GM18861 (cell line): ENCODE results near the gene PEMT.

ENCODE experiments used
- ATAC-seq: cut with Tn5 transposase; IDR thresholded peaks from one replicate; pipeline ENCODE4 v1.9.1; 2021; ENCODE audit not compliant: unreplicated experiment

PEMT gene

DNA sequence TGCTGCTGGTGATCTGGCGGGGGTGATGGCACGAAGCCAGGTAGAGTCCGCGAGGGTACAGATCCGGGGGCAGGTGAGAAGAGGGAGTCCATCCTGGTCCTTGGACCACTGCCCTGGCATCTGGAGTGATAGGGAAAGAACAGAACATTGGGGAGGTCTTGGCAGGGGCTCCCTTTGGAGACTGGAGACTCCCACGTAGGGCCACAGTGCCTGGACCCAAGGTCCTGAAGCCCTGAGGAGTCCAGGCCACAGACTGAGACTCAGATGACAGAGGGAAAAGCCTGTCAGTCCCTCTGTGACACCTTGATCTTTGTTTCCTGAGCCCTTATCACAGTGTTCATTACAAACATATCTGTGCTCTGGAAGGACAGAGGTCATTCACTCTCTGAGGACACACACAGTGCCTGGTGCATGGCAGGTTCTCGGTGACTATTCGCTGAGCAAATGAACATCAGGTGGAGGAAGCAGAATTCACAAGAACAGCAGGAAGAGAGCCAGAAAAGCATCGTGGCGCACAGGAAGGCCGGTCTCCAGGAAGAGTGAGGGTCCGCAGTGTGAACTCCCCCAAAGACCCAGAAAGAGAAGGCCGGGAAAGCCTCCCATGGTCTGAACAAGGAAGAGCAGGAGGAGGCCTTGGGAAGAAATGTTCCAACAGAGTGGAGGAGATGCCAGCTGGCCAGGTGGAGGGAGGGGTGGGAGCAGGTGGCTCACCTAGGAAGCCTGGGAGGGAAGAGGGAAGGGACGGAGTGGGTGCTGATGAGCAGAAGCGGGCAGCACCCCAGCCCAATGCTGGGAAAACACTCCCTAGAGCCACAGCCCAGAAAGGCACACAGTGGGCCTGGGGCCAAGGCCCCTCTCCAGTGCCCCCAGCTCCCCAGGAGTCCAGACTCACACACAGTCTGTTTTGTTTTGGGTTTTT is 20.5 kb downstream of the PEMT start:
- ATAC-seq: no peak

DNA sequence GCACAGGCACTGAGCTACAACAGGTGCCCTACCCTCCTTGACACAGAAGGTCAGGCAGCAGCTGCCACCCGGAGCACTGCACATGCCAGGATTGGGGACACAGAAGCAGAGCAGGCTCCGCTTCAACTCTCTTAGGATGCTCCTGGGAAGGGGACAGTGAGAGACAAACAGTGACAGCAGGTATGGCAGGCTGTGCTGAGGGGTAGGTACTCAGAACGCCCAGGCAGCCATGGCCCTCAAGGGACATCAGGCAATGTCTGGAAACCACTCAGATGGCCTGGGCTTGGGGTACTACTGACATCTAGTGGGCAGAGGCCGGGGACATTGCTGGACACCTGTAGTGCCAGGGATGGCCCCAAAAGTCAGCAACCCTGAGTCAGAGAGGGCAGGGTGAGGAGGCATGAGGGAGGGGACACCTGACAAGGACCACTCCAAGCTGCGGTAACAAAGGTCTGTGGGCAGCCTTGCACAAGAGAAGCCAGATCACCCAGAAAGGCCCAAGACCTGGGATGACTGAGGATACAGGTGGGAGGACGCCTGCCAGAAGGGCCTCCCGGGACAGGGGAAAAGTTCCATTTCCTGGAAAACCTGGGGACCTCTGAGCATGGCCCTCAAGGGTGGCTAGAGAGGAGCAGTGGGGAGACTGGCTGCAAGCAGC is 21.2 kb downstream of the PEMT start:
- ATAC-seq: no peak

GRCh38 chr17:17569691-17570090 is 21.8 kb downstream of the PEMT start:
- ATAC-seq: no peak

DNA sequence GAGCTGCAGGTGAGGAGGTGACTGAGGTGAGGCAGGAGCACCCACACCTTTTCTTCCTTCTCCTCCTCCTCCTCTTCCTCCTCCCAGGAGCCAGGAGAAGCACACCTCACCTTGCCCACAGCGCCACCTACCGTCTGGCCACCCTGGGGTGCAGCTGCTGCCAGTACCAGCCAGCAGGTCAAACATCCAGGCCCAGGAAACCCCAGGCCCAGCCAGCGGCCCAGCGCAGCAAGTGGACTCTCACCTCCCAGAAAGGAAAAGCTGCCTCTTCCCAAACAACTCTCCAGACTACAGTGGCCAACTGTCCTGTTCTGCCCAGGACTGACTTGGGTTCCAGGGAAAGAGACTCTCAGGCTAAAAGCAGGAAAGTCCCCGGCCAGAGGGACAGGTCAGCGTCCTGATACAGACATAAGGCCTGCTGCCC is 22.7 kb downstream of the PEMT start:
- no peak for ATAC-seq

DNA sequence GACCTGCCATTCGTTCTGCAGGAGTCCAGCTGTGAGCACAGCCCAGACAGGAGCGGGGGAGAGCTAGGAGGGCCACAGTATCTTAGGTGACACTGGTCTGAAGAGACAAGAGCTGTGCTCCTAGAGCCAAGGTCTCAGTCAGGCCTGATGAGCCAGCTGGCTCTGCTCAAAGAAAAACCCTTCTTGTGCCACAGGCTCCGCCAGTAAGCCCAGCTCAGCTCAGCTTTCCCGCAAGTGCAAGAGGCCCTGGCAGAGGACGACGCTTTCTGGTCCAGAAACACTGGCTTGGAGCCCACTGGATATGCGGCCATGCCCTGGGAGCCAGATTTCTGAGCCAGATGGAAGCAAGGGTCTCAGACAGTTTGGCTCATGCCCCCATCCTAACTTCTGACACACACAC is 23.9 kb downstream of the PEMT start:
- no peak for ATAC-seq

DNA sequence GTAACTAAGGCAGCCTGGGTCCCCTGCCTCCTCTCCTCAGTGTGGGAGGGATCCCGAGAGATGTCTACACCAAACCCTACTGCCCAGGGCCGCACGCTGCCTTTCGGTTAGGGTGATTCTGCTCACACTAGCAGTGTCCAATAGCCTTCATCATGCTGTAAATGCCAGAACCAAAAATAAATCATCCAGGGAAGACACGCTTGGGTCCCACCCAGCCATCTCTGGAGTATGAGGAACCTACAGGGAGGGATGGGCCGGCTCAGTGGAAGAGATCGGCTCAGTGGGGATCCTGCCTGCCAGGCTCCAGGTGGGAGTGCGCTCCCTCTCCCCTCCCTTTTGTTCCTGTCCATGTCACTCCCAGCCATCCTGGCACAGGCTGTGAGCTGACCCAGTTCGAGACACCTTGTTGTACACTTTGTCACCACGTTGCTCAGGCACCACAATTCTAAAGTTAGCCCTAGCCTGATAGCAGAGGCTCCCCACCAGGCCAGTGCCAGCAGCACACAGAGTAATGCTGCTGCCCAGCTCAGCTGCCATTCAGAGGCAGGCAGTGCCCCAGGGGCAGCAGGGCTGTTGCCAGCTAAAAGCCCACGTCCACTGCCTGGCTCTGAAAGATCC is 24.5 kb downstream of the PEMT start:
- no peak for ATAC-seq

DNA sequence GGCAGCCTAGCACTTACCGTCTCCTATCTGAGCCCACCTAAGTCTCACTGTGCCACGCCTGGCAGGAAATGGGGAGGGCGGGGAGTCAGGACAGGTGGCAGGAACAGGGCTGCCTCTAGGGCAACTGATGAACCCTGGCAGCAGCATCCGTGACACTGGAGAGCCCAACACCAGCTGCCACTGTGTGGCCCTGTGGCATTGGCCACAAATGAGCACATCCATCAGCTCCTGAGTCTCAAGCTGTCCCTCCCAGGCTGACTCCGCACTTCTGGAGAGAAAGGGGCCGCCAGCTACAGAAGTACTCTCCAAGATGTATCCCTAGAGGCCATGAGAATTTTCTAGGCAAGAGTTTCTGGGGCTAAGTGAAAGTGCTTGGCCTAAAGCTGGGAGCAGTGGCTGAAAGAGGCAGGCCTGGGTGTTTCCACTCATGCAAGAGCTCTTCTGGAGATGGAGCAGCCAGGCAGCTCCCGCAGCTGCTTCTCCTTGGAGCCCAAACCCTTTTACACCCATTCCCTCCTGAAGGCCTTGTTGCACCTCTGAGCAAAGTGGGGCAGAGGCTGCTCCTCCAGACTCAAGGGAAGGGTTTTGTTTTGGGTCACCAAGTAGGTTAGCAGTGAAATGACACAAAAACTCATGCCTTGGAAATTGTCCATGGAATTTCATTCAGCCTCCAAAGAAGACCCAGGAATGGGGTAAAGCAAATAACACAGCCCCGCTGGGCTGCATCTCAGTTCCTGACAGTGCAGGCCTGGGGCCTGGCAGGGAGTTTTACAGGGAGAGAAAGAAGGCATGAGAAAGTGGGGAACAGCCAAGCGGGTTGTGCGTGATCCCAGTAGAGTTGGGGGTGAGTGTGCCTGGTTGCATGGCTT is 25.8 kb downstream of the PEMT start:
- ATAC-seq: no peak

DNA sequence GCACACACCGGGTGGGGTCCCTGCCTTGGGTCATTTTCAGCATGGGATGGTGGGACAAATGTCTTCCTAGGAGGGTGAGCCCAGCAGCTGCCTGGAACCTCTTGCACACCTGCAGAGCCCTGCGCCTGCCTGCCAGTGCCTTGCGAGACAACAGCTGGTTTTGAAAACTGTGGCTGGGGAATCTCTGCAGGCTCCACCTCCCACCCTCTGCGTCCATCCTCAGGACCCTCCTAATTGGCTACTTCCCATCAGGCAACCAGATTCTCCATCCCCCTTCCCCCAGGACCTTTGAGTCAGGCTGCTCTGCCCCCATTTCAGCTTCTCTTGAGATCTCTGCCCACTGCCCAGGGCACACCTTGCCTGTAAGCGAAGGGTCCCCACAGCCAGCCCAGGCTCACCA is 26.6 kb downstream of the PEMT start:
- no peak for ATAC-seq

- no peak for ATAC-seq
Observed at GRCh38 chr17:17564323-17564722, 27.2 kb downstream of the PEMT start.

GRCh38 chr17:17563530-17563929 is 28.0 kb downstream of the PEMT start:
- no peak for ATAC-seq

DNA sequence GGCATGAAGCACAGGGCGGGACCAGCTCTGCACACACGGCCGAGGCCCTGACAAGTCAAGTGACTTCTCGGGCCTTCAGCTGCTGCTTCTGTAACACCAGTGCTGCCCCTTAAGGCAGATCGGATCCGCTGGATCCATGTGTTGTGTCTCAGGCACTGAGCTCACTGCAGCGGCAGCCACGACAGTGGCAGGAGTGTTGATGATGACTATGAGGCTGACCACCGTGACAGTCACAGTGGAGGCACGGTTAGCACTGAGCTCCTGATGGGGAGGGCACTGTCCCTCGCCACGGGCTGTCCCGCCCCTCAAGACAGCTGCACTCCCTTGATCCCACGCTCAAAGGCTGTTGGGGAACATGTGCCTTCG is 29.4 kb downstream of the PEMT start:
- no peak for ATAC-seq

DNA sequence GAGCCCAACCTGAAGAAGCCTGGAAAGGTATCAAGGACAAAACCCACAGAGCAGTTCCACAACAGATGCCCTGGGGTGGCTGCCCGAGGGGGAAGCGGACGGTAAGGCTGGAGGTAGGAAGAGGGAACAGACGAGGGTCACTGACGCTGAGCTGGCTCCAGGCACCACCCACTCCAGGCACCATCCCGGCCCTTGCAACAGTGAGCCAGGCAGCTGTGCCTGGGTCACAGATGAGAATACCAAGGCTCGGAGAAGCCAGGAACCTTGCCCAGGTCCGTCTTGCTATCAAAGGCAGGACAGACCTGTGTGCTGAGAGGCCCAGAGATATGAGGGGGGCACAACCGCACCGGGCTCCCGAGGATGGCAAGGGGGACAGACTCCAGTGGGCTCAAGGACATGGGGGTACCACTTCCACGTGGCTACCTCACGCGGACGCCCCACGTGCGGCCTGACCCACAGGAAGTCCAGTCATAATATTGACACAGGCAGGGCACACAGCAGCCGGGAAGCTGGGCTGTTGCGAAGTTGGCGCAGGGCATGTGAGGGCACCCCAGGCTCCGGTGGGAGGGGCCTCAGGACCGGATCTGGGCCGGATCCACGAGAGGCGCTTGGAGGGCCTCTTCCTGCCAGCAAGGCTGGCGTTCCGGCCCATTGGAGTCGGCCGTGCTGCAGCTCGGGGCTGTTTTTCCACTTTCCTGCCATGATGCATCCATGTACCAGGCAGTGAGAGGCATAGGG is 29.9 kb downstream of the PEMT start:
- no peak for ATAC-seq

DNA sequence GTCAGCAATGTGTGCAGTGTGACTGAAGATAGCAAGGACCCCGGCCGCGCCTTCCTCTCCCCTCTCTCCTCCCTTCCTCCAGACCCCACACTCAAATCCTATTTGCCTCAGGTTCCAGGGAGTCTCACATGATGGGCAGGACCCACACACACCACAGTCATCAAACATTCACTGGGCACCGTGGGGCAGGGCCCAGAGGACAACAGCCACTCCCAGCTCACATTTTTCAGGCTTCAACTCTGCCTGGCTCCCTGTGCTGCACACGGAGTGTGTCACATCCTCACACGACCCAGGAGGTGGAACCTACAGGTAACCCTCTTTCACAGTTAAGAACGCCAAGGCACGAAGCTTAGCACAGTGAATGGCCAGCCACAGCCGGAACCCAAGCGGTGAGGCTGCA is 30.5 kb downstream of the PEMT start:
- ATAC-seq: no peak

DNA sequence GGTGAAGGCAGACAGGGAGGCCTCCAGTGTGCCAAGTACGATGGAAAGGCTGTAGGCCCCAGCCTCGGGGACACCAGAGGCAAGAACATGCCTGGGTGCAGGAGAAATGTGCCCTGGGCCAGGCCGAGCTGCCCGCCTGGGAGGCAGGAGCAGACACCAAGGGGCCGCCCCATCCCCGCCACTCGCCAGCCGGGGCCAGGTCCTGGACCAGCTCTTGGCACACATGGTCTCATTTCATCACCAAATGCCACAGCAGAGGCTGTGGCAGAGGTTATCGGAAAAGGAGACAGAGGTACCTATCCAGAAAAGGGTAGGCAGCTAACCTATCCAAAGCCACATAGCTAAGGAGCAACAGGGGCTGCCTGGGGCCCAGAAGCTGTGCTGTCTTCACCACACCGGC is 31.3 kb downstream of the PEMT start:
- no peak for ATAC-seq

GRCh38 chr17:17559164-17559563 is 32.3 kb downstream of the PEMT start:
- ATAC-seq: no peak

GRCh38 chr17:17558431-17558830 is 33.1 kb downstream of the PEMT start:
- ATAC-seq: no peak

- no peak for ATAC-seq
Observed at GRCh38 chr17:17557796-17558195, 33.7 kb downstream of the PEMT start.

DNA sequence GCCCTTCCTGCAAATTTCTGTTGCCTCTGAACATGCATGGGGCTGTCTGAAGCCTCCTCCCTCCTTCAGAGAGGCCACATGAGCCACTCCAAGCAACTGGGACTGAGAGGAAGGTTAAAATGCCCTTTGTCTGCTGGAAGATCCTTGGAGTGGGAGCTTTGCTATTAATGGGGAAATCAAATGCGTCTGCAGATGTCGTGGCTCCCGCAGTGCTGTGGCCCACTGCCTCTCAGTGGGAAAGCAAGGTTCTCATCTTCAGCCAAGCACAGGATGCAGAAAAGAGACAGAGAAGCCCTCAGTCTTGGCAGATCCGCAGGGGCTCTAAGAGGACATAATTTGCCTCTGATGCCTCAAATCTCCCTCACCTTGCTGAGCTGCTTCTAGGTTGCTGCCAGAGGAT is 34.8 kb downstream of the PEMT start:
- no peak for ATAC-seq

GRCh38 chr17:17555906-17556305 is 35.6 kb downstream of the PEMT start:
- ATAC-seq: no peak

DNA sequence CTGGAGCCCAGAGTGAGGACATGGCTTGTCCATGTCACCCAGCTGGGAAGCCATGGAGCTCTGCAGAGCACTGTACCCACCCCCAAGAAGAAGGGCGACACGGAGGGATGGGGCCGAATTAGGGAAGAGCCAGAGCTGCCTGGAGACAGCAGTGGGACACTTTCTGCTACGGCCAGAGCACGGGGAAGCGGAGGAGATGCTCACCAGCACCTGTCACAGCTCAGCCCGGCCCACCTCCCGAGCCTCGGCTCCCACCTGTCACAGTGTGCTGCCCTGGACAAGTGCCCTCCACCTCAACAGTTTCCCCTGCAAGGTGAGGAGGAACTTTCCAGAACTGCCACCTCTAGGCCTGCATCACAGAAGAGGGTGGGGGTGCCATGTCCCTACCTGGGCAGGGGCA is 36.4 kb downstream of the PEMT start:
- no peak for ATAC-seq
